Measurements from ENCODE around the gene ACE2. TPM values are rescaled to one million over a fixed set of nuclear protein-coding genes. Genes with fewer than 3 reads are reported as not detected.

The ACE2 gene
- total and polyA plus RNA-seq, 7 donors: 0.33 to 12.8 (median 4.2) TPM; not detected in 2

GRCh38 chrX:15598026-15598425 is 2.7 kb downstream of the ACE2 start:
- no peaks in the 10 kb centered on the region for H3K9me3 ChIP-seq

DNA sequence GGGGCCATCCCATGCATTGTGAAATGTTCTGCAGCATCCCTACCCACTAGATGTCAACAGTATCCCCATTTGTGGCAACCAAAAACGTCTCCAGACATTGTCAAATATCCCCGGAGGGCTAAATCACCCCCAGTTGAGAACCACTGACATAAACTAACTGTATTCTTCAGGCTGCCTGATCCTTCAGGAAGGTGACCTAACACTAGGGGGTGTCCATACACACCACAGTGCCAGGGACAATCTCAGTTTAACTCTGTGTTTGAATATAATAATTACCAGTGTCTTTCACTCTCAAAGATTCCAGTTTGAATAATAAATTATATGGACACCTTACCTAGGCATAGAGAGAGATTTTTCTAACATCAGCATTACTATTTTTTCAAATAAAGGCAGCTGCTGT is 6.4 kb downstream of the ACE2 start:
- intact Hi-C loops (cut with DNase I): no loop called here
- no peaks in the 10 kb centered on the region for H3K36me3 ChIP-seq
- 39 to 49% methylated on average over 2 of the region's 2 CpGs for WGBS, 2 donors
- H3K9me3 ChIP-seq: no peaks in the 10 kb centered on the region
- H3K4me1 ChIP-seq: no peaks in the 10 kb centered on the region
- DNase-seq: no peak
- TF ChIP-seq EP300 (IDR thresholded peaks at IDR 0.05): no peak
- TF ChIP-seq POLR2AphosphoS5 (IDR thresholded peaks at IDR 0.05): no peak
- no peak for TF ChIP-seq POLR2A (IDR thresholded peaks at IDR 0.05)
- TF ChIP-seq, protein P1, sequence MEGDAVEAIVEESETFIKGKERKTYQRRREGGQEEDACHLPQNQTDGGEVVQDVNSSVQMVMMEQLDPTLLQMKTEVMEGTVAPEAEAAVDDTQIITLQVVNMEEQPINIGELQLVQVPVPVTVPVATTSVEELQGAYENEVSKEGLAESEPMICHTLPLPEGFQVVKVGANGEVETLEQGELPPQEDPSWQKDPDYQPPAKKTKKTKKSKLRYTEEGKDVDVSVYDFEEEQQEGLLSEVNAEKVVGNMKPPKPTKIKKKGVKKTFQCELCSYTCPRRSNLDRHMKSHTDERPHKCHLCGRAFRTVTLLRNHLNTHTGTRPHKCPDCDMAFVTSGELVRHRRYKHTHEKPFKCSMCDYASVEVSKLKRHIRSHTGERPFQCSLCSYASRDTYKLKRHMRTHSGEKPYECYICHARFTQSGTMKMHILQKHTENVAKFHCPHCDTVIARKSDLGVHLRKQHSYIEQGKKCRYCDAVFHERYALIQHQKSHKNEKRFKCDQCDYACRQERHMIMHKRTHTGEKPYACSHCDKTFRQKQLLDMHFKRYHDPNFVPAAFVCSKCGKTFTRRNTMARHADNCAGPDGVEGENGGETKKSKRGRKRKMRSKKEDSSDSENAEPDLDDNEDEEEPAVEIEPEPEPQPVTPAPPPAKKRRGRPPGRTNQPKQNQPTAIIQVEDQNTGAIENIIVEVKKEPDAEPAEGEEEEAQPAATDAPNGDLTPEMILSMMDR (IDR thresholded peaks at IDR 0.05): no peak
- no peak overlapping the region for H3K4me3 ChIP-seq
- no peaks in the 10 kb centered on the region for H3K27me3 ChIP-seq
- no peak overlapping the region for H3K27ac ChIP-seq

More at GRCh38 chrX:15598026-15598425, 2.7 kb downstream of the ACE2 start:
- 92 to 94% methylated on average over 3 of the region's 3 CpGs for WGBS, 2 donors
- no peaks in the 10 kb centered on the region for H3K27me3 ChIP-seq
- H3K4me1 ChIP-seq: no peaks in the 10 kb centered on the region
- no peaks in the 10 kb centered on the region for H3K36me3 ChIP-seq
- H3K4me3 ChIP-seq: no peak overlapping the region
- DNase-seq: no peak
- TF ChIP-seq EP300 (IDR thresholded peaks at IDR 0.05) (no peak), POLR2AphosphoS5 (IDR thresholded peaks at IDR 0.05) (no peak), POLR2A (IDR thresholded peaks at IDR 0.05) (no peak)
- TF ChIP-seq, protein P1 (IDR thresholded peaks at IDR 0.05): no peak
- H3K27ac ChIP-seq: no peak overlapping the region
- intact Hi-C loops (cut with DNase I): no loop called here

- no peaks in the 10 kb centered on the region for H3K27me3 ChIP-seq
- no peak for DNase-seq
- no peaks in the 10 kb centered on the region for H3K9me3 ChIP-seq
- H3K27ac ChIP-seq: no peak overlapping the region
- WGBS, 2 donors: 24 to 53% methylated on average over 5 of the region's 5 CpGs
- intact Hi-C loops (cut with DNase I): no loop called here
- H3K4me3 ChIP-seq: no peak overlapping the region
- no peaks in the 10 kb centered on the region for H3K36me3 ChIP-seq
- no peak for TF ChIP-seq POLR2AphosphoS5 (IDR thresholded peaks at IDR 0.05)
- TF ChIP-seq POLR2A (IDR thresholded peaks at IDR 0.05): no peak
- TF ChIP-seq, protein P1 (IDR thresholded peaks at IDR 0.05): no peak
- no peak for TF ChIP-seq EP300 (IDR thresholded peaks at IDR 0.05)
- no peaks in the 10 kb centered on the region for H3K4me1 ChIP-seq
Measured at GRCh38 chrX:15579778-15580747, 20.7 kb downstream of the ACE2 start.

DNA sequence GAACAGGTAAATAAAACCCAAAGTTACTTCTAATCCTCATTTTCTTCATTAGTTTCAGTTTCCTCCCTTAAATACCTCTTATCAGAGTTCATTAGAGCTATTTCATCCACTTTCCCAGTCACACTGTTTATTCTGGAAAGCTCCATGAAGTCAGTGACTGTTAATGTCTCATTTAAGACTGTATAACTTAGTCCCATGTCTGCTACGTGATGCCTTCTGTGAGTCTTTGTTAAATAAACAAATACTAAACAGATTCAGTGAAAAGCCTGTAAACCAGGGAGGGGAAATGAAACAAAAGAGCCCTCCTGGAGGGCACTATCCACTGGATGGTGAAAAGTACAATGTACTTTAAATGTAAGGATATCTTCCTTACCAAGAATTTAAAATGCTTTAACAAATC is 24.7 kb downstream of the ACE2 start:
- no peaks in the 10 kb centered on the region for H3K27me3 ChIP-seq
- 15 to 43% methylated on average over 1 of the region's 1 CpG for WGBS, 2 donors
- H3K36me3 ChIP-seq: no peaks in the 10 kb centered on the region
- intact Hi-C loops (cut with DNase I): no loop called here
- no peaks in the 10 kb centered on the region for H3K4me1 ChIP-seq
- H3K27ac ChIP-seq: no peak overlapping the region
- no peak for DNase-seq
- TF ChIP-seq, protein P1 (IDR thresholded peaks at IDR 0.05): no peak
- TF ChIP-seq EP300 (IDR thresholded peaks at IDR 0.05) (no peak), POLR2A (IDR thresholded peaks at IDR 0.05) (no peak), POLR2AphosphoS5 (IDR thresholded peaks at IDR 0.05) (no peak)
- H3K9me3 ChIP-seq: no peaks in the 10 kb centered on the region
- no peak overlapping the region for H3K4me3 ChIP-seq
